HEK293 (cell line): ENCODE results near the gene PTPN6.

Experiments
- BCL11B ChIP-seq: fragments of 450-650 bp; formaldehyde crosslinking; IDR thresholded peaks from 2 replicates; pipeline ENCODE4 v1.5.1; 2016; ENCODE audit warnings: low read depth, missing biosample characterization, missing genetic modification characterization
- IKZF3 ChIP-seq: fragments of 450-650 bp; IDR thresholded peaks from 2 replicates; pipeline ENCODE4 v1.5.0; 2018; ENCODE audit warnings: missing biosample characterization, mild to moderate bottlenecking, missing genetic modification characterization, moderate library complexity
- PRDM2 ChIP-seq: fragments of 450-650 bp; formaldehyde crosslinking; IDR thresholded peaks from 2 replicates; pipeline ENCODE4 v1.5.1; 2016; ENCODE audit warnings: missing biosample characterization, missing genetic modification characterization, borderline replicate concordance
- SCRT1 ChIP-seq: fragments of 450-650 bp; formaldehyde crosslinking; IDR thresholded peaks from 2 replicates; pipeline ENCODE4 v1.5.1; 2016; ENCODE audit warnings: missing biosample characterization, missing genetic modification characterization, borderline replicate concordance
- SCRT2 ChIP-seq: fragments of 450-650 bp; formaldehyde crosslinking; IDR thresholded peaks from 2 replicates; pipeline ENCODE4 v1.5.1; 2016; ENCODE audit warnings: missing biosample characterization, missing genetic modification characterization
- SP3 ChIP-seq: fragments of 450-650 bp; formaldehyde crosslinking; IDR thresholded peaks from 2 replicates; pipeline ENCODE4 v1.5.1; 2016; ENCODE audit warnings: missing biosample characterization, missing genetic modification characterization
- ZBTB10 ChIP-seq: fragments of 450-650 bp; formaldehyde crosslinking; IDR thresholded peaks from 2 replicates; pipeline ENCODE4 v1.5.1; 2016; ENCODE audit warnings: missing biosample characterization, missing genetic modification characterization
- ZBTB20 ChIP-seq: fragments of 450-650 bp; formaldehyde crosslinking; IDR thresholded peaks from 2 replicates; pipeline ENCODE4 v1.5.1; 2016; ENCODE audit warnings: missing biosample characterization, missing genetic modification characterization
- ZNF350 ChIP-seq: fragments of 450-650 bp; formaldehyde crosslinking; IDR thresholded peaks from 2 replicates; pipeline ENCODE4 v1.5.0; 2017; ENCODE audit warnings: missing biosample characterization, mild to moderate bottlenecking, missing genetic modification characterization
- ZNF362 ChIP-seq: fragments of 450-650 bp; formaldehyde crosslinking; IDR thresholded peaks from 2 replicates; pipeline ENCODE4 v1.5.1; 2016; ENCODE audit warnings: missing biosample characterization, missing genetic modification characterization
- ZNF624 ChIP-seq: fragments of 450-650 bp; formaldehyde crosslinking; IDR thresholded peaks from 2 replicates; pipeline ENCODE4 v1.5.1; 2017; ENCODE audit warnings: missing biosample characterization, missing genetic modification characterization
- ZSCAN5A ChIP-seq: fragments of 450-650 bp; formaldehyde crosslinking; IDR thresholded peaks from 2 replicates; pipeline ENCODE4 v1.5.1; 2016; ENCODE audit warnings: missing biosample characterization, missing genetic modification characterization

Gene PTPN6

GRCh38 chr12:6936636-6937480, 14.3 kb upstream of the PTPN6 start (continued):
- peak; percentile 57; the same call in 1 of the 2 replicates for TF ChIP-seq SP3 (tag by site-specific recombination)
- TF ChIP-seq ZSCAN5A = no peak
- TF ChIP-seq ZNF350 (tag by site-specific recombination) = no peak
- TF ChIP-seq IKZF3 (tag by site-specific recombination) = no peak
- no peak for TF ChIP-seq BCL11B
- no peak for TF ChIP-seq ZNF362 (tag by site-specific recombination)
- TF ChIP-seq SCRT1 = peak; percentile 89
- peak; percentile 75 for TF ChIP-seq SCRT2 (tag by site-specific recombination)
- TF ChIP-seq ZBTB10 (tag by site-specific recombination) = 0 out of 2 replicates have a peak, but pooled peaks have one; percentile 18
- peak; percentile 29; the same call in 1 of the 2 replicates for TF ChIP-seq PRDM2
- no peak for TF ChIP-seq ZNF624 (tag by site-specific recombination)
- peak; percentile 35; the same call in 1 of the 2 replicates for TF ChIP-seq ZBTB20 (tag by site-specific recombination)
